GM19438 (cell line): ENCODE results near the gene GAK.

Experiments used
- ATAC-seq: cut with Tn5 transposase; IDR thresholded peaks from one replicate; pipeline ENCODE4 v1.9.1; 2021; ENCODE audit warnings: low read depth; ENCODE audit not compliant: unreplicated experiment

GAK gene

GRCh38 chr4:965048-965765 is 33.1 kb upstream of the GAK start:
- no peak for ATAC-seq

- no peak for ATAC-seq
Observed at GRCh38 chr4:964346-965025, 32.4 kb upstream of the GAK start.

GRCh38 chr4:963276-964225 is 31.4 kb upstream of the GAK start:
- no peak for ATAC-seq

DNA sequence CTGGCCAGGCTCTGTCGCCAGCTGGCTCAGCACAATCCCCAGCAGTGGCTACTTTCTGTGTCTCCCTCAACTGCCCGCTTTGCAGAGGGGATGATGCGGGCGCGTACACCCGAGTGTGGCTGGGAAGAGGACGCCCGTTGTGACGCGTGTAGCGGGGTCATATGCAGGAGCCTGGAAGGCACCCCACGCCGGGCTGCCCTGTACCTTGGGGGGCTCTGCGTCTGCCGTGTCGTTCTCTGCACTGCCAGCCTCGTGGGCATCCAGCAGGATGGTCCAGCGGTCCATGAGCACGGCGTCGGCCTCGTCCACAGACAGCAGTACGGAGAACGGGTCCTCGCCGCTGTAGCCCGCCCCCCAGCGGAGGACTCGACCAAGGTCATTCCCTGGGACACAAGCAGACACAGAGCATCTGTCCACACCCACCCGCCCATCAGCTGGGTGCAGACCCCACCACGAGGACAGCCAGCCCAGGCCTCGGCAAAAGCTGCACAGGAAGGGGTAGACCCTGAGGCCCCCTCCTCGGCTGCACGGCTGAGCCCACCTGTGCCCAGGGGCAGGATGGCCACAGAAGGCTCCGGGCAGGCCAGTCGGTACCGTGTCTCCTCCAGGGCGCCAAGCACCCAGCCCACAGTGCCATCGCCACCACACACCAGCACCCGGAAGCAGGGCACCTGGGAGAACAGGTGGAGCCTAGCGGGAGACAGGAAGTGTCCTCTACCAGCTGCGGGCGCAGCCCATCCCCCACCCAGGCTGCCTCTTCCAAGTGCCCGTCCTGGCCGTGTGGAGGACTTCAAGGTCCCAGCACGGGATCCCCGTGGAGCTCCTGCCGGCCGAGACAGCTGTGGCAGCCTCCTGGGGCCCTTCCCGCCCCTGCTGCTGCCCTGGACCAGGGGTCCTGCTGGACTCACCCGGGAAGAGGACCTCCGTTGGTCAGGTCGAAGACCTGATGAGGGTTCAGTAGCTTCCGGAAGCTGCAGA is 30.4 kb upstream of the GAK start:
- no peak for ATAC-seq

GRCh38 chr4:961351-962230 is 29.5 kb upstream of the GAK start:
- no peak for ATAC-seq

DNA sequence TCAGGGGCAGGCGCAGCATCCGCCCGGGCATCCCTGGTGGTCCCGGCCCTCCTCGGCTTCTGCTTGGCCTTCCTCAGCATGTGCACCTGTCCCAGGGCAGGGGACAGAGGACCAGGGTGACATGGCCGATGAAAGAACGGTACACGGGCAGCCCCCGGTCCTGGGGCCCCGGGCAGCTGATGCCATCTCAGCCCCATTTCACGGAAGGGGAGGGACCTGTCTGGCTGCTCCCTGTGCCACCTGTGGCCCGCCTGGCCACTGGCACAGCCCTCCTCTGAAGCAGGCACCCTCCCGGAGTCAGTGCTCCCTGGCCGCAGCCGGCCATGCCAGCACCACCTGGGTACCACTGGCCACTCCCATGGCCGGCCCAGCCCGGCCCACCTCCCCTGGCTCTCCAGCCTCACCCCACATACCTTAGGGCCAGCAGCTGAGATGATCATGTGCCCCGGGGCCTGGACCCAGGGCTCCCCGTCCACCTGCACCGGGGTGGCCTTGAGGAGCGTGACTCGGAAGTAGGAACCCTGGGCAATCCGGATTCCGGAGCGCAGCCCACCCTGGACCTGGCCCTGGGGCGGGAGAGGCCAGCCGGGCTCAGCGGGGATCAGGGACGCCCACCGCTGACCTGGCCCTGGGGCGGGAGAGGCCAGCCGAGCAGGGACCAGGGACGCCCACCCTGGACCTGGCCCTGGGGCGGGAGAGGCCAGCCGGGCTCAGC is 28.7 kb upstream of the GAK start:
- no peak for ATAC-seq

DNA sequence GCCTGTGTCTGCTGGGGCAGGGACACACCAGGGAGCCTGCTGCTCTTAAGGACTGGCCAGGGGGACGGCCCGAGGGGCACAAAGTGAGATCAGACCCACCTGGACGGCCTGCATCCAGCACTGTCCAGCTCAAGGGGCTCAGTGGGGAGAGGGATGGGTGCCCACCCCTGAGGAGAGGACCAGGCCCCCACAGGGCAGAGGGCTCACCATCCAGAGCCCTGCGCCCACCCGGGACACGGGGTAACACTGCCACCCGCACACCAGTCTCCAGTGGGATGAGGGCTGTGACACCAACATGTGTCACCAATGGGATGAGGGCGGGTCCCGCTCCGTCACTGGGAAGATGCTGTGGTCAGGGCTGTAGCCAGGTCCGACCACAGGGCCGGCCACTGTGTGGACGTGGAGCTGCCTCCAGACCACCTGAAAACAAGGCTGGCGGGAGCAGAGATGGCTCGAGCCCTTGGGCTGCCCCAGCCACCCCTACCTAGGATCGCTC is 28.1 kb upstream of the GAK start:
- no peak for ATAC-seq

GRCh38 chr4:959338-960139 is 27.4 kb upstream of the GAK start:
- ATAC-seq: no peak

- ATAC-seq: no peak
Observed at GRCh38 chr4:958696-959337, 26.7 kb upstream of the GAK start.

DNA sequence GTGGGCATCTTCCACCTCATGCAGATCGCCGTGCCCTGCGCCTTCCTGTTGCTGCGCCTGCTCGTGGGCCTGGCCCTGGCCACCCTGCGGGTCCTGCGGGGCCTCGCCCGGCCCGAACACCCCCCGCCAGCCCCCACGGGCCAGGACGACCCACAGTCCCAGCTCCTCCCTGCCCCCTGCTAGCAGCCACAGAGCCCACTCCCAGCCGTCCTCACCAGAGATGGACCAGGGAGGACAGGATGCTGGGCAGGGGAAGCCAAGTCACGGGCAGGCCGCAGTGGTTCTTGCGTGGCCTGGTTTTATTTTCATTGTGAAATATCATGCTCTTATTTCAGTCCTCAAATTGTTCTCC is 26.2 kb upstream of the GAK start:
- no peak for ATAC-seq

DNA sequence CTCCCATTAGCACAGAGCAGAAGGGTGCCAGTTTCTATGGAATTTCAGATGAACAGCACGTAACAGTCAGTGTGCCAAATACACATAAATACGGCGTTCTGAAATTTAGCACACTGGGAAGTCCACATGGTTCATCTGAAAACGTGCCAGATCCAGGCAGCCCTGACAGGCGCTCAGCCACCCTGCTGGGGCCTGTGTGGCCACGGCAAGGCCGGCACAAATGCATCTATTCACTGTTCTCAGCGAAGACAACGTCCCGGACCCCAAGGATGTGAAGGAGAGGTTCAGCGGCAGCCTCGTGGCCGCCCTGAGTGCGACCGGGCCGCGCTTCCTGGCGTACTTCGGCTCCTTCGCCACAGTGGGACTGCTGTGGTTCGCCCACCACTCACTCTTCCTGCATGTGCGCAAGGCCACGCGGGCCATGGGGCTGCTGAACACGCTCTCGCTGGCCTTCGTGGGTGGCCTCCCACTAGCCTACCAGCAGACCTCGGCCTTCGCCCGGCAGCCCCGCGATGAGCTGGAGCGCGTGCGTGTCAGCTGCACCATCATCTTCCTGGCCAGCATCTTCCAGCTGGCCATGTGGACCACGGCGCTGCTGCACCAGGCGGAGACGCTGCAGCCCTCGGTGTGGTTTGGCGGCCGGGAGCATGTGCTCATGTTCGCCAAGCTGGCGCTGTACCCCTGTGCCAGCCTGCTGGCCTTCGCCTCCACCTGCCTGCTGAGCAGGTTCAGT is 25.6 kb upstream of the GAK start:
- no peak for ATAC-seq

DNA sequence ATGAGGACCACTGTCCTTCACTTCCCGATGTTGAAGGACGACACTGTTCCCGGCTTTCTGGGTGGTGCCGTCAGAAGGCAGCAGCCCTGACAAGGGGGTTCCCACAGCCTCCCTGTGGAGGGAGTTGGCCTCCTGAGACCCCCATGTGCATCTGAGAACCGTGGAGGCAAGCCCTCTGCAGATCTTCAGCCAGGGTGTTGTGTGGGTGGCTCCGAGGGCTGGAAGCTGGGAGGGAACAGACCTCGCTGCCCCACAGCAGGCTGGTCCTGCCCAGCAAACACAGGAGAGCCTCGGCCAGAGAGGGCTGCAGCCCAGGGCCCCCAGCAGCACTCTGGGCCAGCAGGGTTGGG is 25.1 kb upstream of the GAK start:
- no peak for ATAC-seq

GRCh38 chr4:956531-957230 is 24.6 kb upstream of the GAK start:
- no peak for ATAC-seq

DNA sequence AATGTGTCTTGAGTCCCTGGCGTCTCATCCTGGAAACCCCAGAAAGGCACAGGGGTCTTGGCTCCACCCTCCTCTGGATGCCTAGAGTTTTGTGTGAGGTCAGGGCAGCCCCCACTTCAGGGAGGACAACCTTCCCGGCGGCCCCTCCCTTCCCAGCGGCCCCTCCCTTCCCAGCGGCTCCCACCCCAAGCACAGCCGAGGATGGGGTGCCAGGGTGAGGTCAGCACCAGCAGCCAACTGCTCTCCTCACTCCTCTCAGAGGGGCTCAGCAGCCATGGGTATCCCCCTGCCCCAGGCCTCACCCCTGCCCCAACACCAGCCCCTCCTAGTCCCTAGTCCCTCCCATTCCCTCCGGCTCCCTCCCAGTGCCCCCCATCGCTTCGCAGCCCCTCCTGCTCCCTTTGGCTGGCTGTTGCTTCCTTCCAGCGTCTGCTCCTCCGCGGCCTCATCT is 23.8 kb upstream of the GAK start:
- no peak for ATAC-seq

GRCh38 chr4:955161-955921 is 23.2 kb upstream of the GAK start:
- no peak for ATAC-seq
